Measurements from ENCODE around the gene CD48. TPM values are rescaled to one million over a fixed set of nuclear protein-coding genes. Genes with fewer than 3 reads are reported as not detected.

The CD48 gene
- polyA plus RNA-seq, 1 of the 3 experiments (the other 2 are of a cell fraction) = not detected

DNA sequence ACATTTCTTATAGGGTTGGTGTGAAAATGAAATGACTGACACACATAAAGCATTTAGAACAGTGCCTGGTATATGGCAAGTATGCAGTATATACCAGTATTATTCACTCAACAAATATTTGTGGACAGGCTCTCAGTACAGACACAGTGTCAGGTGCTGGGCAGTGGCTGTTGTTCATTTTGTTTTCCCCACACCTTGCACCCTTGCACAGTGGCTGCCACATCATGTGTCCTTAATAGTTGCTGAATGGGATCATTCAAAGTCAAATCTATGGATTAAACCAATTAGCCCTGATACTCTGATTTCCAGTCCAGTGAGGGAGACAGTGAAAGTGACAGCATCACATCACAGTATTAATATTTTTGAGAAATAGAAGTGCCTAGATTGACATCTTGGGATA is 67.2 kb downstream of the CD48 start:
- ChIA-PET CTCF (no interaction called here), POLR2A (no interaction called here)
- no peak overlapping the region for H3K4me2 ChIP-seq
- H3F3A ChIP-seq (replicated peaks; ENCODE audit: insufficient read depth) = no peaks in the 10 kb centered on the region
- no peak overlapping the region for H3K9ac ChIP-seq
- H3K9me2 ChIP-seq = no peaks in the 10 kb centered on the region
- H3K27me3 ChIP-seq (ENCODE audit: insufficient read depth) = no peaks in the 10 kb centered on the region; the same call in 1 of the 2 replicates
- H3K9me3 ChIP-seq = no peaks in the 10 kb centered on the region
- no peaks in the 10 kb centered on the region for H3K36me3 ChIP-seq (replicated peaks in 1 of 2; ENCODE audit: control insufficient read depth in 1 of 2, insufficient read depth in 2 of 2, low read length in 1 of 2)
- H4K20me1 ChIP-seq (ENCODE audit: insufficient read depth) = no peaks in the 10 kb centered on the region
- H2AFZ ChIP-seq (ENCODE audit: low read depth) = no peak overlapping the region
- H3K4me3 ChIP-seq (ENCODE audit: low read depth in 2 of 2, low read length in 1 of 2) = no peak overlapping the region
- no peak overlapping the region for H3K27ac ChIP-seq (ENCODE audit: low read depth in 2 of 2, low read length in 1 of 2)
- DNase-seq = no peak
- H3K4me1 ChIP-seq (ENCODE audit: control insufficient read depth in 1 of 2, insufficient read depth in 2 of 2, low read depth in 1 of 2, low read length in 1 of 2) = no peaks in the 10 kb centered on the region
- TF ChIP-seq, protein P1, sequence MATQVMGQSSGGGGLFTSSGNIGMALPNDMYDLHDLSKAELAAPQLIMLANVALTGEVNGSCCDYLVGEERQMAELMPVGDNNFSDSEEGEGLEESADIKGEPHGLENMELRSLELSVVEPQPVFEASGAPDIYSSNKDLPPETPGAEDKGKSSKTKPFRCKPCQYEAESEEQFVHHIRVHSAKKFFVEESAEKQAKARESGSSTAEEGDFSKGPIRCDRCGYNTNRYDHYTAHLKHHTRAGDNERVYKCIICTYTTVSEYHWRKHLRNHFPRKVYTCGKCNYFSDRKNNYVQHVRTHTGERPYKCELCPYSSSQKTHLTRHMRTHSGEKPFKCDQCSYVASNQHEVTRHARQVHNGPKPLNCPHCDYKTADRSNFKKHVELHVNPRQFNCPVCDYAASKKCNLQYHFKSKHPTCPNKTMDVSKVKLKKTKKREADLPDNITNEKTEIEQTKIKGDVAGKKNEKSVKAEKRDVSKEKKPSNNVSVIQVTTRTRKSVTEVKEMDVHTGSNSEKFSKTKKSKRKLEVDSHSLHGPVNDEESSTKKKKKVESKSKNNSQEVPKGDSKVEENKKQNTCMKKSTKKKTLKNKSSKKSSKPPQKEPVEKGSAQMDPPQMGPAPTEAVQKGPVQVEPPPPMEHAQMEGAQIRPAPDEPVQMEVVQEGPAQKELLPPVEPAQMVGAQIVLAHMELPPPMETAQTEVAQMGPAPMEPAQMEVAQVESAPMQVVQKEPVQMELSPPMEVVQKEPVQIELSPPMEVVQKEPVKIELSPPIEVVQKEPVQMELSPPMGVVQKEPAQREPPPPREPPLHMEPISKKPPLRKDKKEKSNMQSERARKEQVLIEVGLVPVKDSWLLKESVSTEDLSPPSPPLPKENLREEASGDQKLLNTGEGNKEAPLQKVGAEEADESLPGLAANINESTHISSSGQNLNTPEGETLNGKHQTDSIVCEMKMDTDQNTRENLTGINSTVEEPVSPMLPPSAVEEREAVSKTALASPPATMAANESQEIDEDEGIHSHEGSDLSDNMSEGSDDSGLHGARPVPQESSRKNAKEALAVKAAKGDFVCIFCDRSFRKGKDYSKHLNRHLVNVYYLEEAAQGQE (IDR thresholded peaks at IDR 0.05; ENCODE audit: low read depth, low read length) = no peak
- TF ChIP-seq YY1 (IDR thresholded peaks at IDR 0.05; ENCODE audit: low read depth) = no peak
- TF ChIP-seq NRF1 (IDR thresholded peaks at IDR 0.05; ENCODE audit: low read depth, low read length) = no peak
- TF ChIP-seq POLR2AphosphoS5 (IDR thresholded peaks at IDR 0.05; ENCODE audit: low read depth, low read length) = no peak
- TF ChIP-seq, protein P2, sequence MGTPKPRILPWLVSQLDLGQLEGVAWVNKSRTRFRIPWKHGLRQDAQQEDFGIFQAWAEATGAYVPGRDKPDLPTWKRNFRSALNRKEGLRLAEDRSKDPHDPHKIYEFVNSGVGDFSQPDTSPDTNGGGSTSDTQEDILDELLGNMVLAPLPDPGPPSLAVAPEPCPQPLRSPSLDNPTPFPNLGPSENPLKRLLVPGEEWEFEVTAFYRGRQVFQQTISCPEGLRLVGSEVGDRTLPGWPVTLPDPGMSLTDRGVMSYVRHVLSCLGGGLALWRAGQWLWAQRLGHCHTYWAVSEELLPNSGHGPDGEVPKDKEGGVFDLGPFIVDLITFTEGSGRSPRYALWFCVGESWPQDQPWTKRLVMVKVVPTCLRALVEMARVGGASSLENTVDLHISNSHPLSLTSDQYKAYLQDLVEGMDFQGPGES (IDR thresholded peaks at IDR 0.05; ENCODE audit: low read depth, low read length) = no peak
- no peak for TF ChIP-seq EP300 (IDR thresholded peaks at IDR 0.05; ENCODE audit: borderline replicate concordance in 1 of 2, low read depth in 1 of 2, low read length in 1 of 2)
- TF ChIP-seq FOXJ3 (CRISPR knock-in tag; IDR thresholded peaks at IDR 0.05) = no peak
- TF ChIP-seq RFX5 (IDR thresholded peaks at IDR 0.05; ENCODE audit: low read length) = no peak
- no peak for TF ChIP-seq EZH2phosphoT487 (IDR thresholded peaks at IDR 0.05; ENCODE audit: borderline replicate concordance, low read depth)
- TF ChIP-seq FOXM1 (IDR thresholded peaks at IDR 0.05; ENCODE audit: low read depth) = no peak
- TF ChIP-seq, protein P3, sequence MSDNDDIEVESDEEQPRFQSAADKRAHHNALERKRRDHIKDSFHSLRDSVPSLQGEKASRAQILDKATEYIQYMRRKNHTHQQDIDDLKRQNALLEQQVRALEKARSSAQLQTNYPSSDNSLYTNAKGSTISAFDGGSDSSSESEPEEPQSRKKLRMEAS (IDR thresholded peaks at IDR 0.05; ENCODE audit: low read depth) = no peak
- TF ChIP-seq, protein P4, sequence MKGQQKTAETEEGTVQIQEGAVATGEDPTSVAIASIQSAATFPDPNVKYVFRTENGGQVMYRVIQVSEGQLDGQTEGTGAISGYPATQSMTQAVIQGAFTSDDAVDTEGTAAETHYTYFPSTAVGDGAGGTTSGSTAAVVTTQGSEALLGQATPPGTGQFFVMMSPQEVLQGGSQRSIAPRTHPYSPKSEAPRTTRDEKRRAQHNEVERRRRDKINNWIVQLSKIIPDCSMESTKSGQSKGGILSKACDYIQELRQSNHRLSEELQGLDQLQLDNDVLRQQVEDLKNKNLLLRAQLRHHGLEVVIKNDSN (IDR thresholded peaks at IDR 0.05; ENCODE audit: borderline replicate concordance, low read depth) = no peak
- no peak for TF ChIP-seq SMC3 (IDR thresholded peaks at IDR 0.05; ENCODE audit: low read depth, low read length)
- no peak for TF ChIP-seq RXRA (IDR thresholded peaks at IDR 0.05; ENCODE audit: borderline replicate concordance, low read depth)
- TF ChIP-seq MXI1 (IDR thresholded peaks at IDR 0.05; ENCODE audit: low read depth, low read length) = no peak
- TF ChIP-seq RCOR1 (IDR thresholded peaks at IDR 0.05; ENCODE audit: low read length) = no peak
- TF ChIP-seq, protein P5, sequence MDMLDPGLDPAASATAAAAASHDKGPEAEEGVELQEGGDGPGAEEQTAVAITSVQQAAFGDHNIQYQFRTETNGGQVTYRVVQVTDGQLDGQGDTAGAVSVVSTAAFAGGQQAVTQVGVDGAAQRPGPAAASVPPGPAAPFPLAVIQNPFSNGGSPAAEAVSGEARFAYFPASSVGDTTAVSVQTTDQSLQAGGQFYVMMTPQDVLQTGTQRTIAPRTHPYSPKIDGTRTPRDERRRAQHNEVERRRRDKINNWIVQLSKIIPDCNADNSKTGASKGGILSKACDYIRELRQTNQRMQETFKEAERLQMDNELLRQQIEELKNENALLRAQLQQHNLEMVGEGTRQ (IDR thresholded peaks at IDR 0.05; ENCODE audit: borderline replicate concordance, low read depth, low read length) = no peak
- TF ChIP-seq MEF2A (IDR thresholded peaks at IDR 0.05; ENCODE audit: borderline replicate concordance, low read depth) = no peak
- no peaks in the 10 kb centered on the region for H3K79me2 ChIP-seq (ENCODE audit: insufficient read depth)
